A673 (cell line): ENCODE results near the gene OSBPL3. TPM values are rescaled to one million over a fixed set of nuclear protein-coding genes. Genes with fewer than 3 reads are reported as not detected.

Experiments used
- BruUV-seq: library from RNA; stranded (reverse); fragments of 400-500 nt; replicated peaks from 2 replicates; lab custom pipeline; 2021; lab: Mats Ljungman, UMichigan
- CTCF ChIA-PET: fragments of 300-600 bp; sonication (Branson Sonifier 250); formaldehyde crosslinking; loops from one replicate; lab custom pipeline; 2022; ENCODE audit warnings: antibody characterized with exemption; lab: Charles Lee
- POLR2A ChIA-PET: fragments of 300-600 bp; sonication (Branson Sonifier 250); formaldehyde crosslinking; loops from one replicate; lab custom pipeline; 2022; ENCODE audit warnings: antibody characterized with exemption; ENCODE audit not compliant: low non-redundant PET; lab: Charles Lee
- DNase-seq: peaks from one replicate; pipeline ENCODE4 v3.0.0-alpha.2; 2015; ENCODE audit warnings: low spot score
- H3K27ac ChIP-seq: fragments of 200-600 bp; sonication (generic); 2 replicates; pipeline ENCODE4 v1.5.1; 2016; ENCODE audit warnings: mixed run types, low read depth, mild to moderate bottlenecking, mixed read lengths, antibody characterized with exemption, low read length; ENCODE audit not compliant: poor library complexity, severe bottlenecking
- H3K27me3 ChIP-seq: fragments of 200-600 bp; sonication (generic); replicated peaks from 2 replicates; pipeline ENCODE4 v1.6.1; 2017; ENCODE audit warnings: mixed run types, low read depth, mild to moderate bottlenecking, mixed read lengths, antibody characterized with exemption, low read length; ENCODE audit not compliant: insufficient read depth, poor library complexity
- H3K36me3 ChIP-seq: fragments of 200-600 bp; sonication (generic); 2 replicates; pipeline ENCODE4 v1.6.1; 2016; ENCODE audit warnings: mixed run types, mild to moderate bottlenecking, mixed read lengths, antibody characterized with exemption, low read length; ENCODE audit not compliant: insufficient read depth, poor library complexity, severe bottlenecking
- H3K4me1 ChIP-seq: fragments of 200-600 bp; sonication (generic); 2 replicates; pipeline ENCODE4 v1.6.1; 2017; ENCODE audit warnings: mixed run types, mild to moderate bottlenecking, mixed read lengths, antibody characterized with exemption, low read length; ENCODE audit not compliant: insufficient read depth, poor library complexity, severe bottlenecking
- H3K4me3 ChIP-seq: fragments of 200-600 bp; sonication (generic); 2 replicates; pipeline ENCODE4 v1.5.1; 2016; ENCODE audit warnings: low read depth, mixed run types, mild to moderate bottlenecking, mixed read lengths, low read length; ENCODE audit not compliant: poor library complexity, severe bottlenecking
- H3K9me3 ChIP-seq: fragments of 200-600 bp; sonication (generic); 2 replicates; pipeline ENCODE4 v1.6.1; 2016; ENCODE audit warnings: mixed run types, low read depth, mild to moderate bottlenecking, mixed read lengths, antibody characterized with exemption, low read length; ENCODE audit not compliant: poor library complexity, severe bottlenecking
- EZH2 ChIP-seq: fragments of 200-600 bp; sonication (generic); IDR thresholded peaks from 2 replicates; pipeline ENCODE4 v1.6.1; 2017; ENCODE audit warnings: borderline replicate concordance, low read depth, mild to moderate bottlenecking, mixed read lengths, antibody characterized with exemption, low read length; ENCODE audit not compliant: poor library complexity, severe bottlenecking
- intact Hi-C: fragments of 100-400 bp; cut with micrococcal nuclease; formaldehyde crosslinking; loops from one replicate; pipeline ENCODE4 v1.10.0; 2022; ENCODE audit not compliant: unreplicated experiment
- total RNA-seq: library from RNA; stranded (reverse); gene quantifications from 2 replicates; pipeline ENCODE4 v1.2.3, GENCODE V29; 2021
- TF ChIP-seq, protein P1 (sequence below): fragments of 300-800, 200-600 bp; sonication (generic); conservative IDR thresholded peaks from 2 replicates; pipeline ENCODE4 v1.5.1; 2017; ENCODE audit warnings: low read depth, mild to moderate bottlenecking, antibody characterized with exemption, low read length, moderate library complexity, mixed read lengths

The OSBPL3 gene
- total RNA-seq, 1 experiment from 2014 or later, result 21.4 TPM

DNA sequence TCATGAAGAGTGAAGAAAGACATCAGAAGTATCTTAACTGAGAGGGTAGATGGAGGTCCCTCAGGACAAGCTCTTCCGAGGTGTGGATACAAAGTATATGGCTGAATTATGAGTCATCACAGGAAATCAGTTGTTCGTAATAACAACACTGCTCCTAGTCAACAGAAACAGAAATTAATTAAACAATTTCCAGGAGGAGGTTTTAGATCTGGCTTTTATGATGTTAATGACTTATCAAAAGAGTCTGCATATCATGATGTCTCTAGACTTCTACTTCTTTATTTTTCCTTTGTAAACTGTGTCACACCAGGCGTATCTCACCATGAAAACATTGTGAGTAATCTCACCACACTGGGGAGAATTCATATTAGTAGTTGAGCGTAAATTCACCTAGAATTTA is 31.2 kb downstream of the OSBPL3 start:
- no peak overlapping the region for H3K27ac ChIP-seq
- no peak overlapping the region for H3K4me3 ChIP-seq
- no peaks in the 10 kb centered on the region for H3K27me3 ChIP-seq
- no peaks in the 10 kb centered on the region for H3K4me1 ChIP-seq
- CTCF ChIA-PET, result no interaction called here
- intact Hi-C loops, result no loop called here
- POLR2A ChIA-PET, result no interaction called here
- DNase-seq, result peak; percentile 33
- TF ChIP-seq EZH2, result no peak
- TF ChIP-seq, protein P1, sequence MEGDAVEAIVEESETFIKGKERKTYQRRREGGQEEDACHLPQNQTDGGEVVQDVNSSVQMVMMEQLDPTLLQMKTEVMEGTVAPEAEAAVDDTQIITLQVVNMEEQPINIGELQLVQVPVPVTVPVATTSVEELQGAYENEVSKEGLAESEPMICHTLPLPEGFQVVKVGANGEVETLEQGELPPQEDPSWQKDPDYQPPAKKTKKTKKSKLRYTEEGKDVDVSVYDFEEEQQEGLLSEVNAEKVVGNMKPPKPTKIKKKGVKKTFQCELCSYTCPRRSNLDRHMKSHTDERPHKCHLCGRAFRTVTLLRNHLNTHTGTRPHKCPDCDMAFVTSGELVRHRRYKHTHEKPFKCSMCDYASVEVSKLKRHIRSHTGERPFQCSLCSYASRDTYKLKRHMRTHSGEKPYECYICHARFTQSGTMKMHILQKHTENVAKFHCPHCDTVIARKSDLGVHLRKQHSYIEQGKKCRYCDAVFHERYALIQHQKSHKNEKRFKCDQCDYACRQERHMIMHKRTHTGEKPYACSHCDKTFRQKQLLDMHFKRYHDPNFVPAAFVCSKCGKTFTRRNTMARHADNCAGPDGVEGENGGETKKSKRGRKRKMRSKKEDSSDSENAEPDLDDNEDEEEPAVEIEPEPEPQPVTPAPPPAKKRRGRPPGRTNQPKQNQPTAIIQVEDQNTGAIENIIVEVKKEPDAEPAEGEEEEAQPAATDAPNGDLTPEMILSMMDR, result no peak
- no peaks in the 10 kb centered on the region for H3K9me3 ChIP-seq
- H3K36me3 ChIP-seq, result no peaks in the 10 kb centered on the region
- BruUV-seq, result no TSS peak

- Histone ChIP-seq H3K27me3 (no peaks in the 10 kb centered on the region), H3K4me3 (no peak overlapping the region), H3K9me3 (no peaks in the 10 kb centered on the region), H3K27ac (no peak overlapping the region), H3K4me1 (no peaks in the 10 kb centered on the region), H3K36me3 (no peaks in the 10 kb centered on the region)
- ChIA-PET POLR2A (no interaction called here), CTCF (no interaction called here)
- BruUV-seq, result no TSS peak
- intact Hi-C loops, result no loop called here
- no peak for TF ChIP-seq EZH2
- TF ChIP-seq, protein P1, result no peak
- no peak for DNase-seq
These were observed 33.5 kb downstream of the OSBPL3 start for GRCh38 chr7:24946467-24946866.

GRCh38 chr7:24945899-24946298 is 34.1 kb downstream of the OSBPL3 start:
- Histone ChIP-seq H3K4me1 (no peaks in the 10 kb centered on the region), H3K27me3 (no peaks in the 10 kb centered on the region), H3K9me3 (no peaks in the 10 kb centered on the region), H3K36me3 (no peaks in the 10 kb centered on the region), H3K4me3 (no peak overlapping the region), H3K27ac (no peak overlapping the region)
- no peak for TF ChIP-seq EZH2
- intact Hi-C loops, result no loop called here
- no peak for DNase-seq
- no TSS peak for BruUV-seq
- POLR2A ChIA-PET, result no interaction called here
- CTCF ChIA-PET, result no interaction called here

- Histone ChIP-seq H3K9me3 (no peaks in the 10 kb centered on the region), H3K4me3 (no peak overlapping the region), H3K36me3 (no peaks in the 10 kb centered on the region), H3K4me1 (no peaks in the 10 kb centered on the region), H3K27ac (no peak overlapping the region), H3K27me3 (no peaks in the 10 kb centered on the region)
- BruUV-seq, result no TSS peak
- ChIA-PET POLR2A (no interaction called here), CTCF (no interaction called here)
- intact Hi-C loops, result no loop called here
- no peak for TF ChIP-seq EZH2
- TF ChIP-seq, protein P1, result no peak
- no peak for DNase-seq
These were observed 36.7 kb downstream of the OSBPL3 start for GRCh38 chr7:24943096-24943948.
